HUDEP-2 (cell line): Measurements from ENCODE around the gene SERPINF2.
A peak's percentile ranks its signal among the peaks of the same experiment; 100 is the strongest.
"Not testable (repeated sequence)": the region's sequence is repeated elsewhere in the genome, so short reads cannot be mapped to it uniquely, and the experiment has no call there.

Experiments
- DNase-seq, 76 experiments: peaks; one replicate each; lab custom pipeline; 2025; ENCODE audit not compliant: unreplicated experiment in 76 of 76; lab: John Stamatoyannopoulos, UW

The SERPINF2 gene

GRCh38 chr17:1733759-1734158, 8.9 kb upstream of the SERPINF2 start:
- no peak for DNase-seq

GRCh38 chr17:1735418-1735817, 7.3 kb upstream of the SERPINF2 start:
- DNase-seq, result no peak

DNA sequence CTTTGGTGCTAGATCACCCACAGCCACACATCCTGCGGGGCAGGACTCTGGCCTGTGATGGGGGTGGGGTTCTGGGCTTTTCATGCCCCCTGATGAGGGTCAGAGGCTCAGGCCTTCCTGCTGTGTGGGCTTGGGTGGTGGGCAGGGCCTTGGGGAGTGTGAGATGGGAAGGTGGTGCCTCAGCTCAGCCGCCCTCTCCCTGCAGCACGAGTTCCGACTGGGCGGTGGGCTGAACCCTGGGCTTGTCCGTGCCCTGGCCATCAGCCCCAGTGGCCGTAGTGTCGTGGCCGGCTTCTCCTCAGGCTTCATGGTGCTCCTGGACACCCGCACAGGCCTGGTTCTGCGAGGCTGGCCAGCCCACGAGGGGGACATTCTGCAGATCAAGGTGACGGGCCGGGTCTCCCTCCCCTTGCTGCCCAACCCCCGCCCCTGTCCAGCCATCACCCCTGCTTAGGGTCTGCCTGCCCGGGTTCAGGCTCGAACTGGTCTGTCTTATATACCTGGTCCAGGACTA, 6.8 kb upstream of the SERPINF2 start:
- no peak for DNase-seq

DNA sequence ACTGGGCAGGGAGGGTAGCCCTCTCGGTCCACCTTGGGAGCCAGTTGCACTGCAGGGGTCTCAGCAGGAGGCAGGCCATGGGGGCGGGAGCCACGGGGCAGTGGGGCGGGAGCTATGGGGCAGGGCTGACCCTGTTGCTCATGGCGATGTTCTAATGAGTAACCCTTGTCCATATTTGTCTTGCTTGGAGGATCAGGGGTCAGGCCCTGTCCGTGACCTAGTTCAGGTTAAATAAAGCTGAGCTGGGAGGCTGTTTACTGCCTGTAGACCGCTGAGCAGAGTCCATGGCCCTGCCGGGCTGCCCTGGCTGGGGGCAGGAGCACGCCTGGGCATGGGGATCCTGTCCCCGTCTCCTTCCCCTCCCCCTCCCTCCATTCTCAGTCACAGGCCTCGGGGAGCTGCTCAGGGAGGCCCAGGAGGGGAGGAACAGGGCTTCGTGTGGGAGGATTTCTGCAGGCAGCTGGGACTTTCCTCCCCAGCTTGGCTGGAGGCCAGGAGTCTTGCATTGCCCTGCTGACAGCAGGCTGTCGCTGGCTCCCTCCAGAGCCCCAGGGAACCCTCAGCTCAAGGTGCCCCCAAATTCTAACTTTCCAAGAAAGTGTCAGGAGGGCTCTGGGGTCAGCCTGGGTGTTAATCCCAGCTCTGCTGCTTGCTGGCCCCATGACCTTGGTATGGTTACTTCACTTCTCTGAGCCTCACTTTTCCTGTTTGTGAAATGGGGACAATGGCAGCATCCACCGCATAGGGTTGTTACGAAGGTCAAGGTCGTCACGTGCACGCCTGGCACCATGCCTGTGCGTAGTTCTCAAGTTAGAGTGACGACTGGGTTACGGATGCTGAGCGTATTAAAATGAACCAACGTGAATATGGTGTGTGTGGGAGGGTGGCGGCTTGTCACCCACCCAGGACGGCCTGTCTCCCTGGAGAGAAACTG, 6.1 kb upstream of the SERPINF2 start:
- DNase-seq, result peak in 73 of 76 experiments; percentile 29 to 91 (median 77)

- DNase-seq, result no peak
These were observed 5.0 kb upstream of the SERPINF2 start for GRCh38 chr17:1737531-1738291.

GRCh38 chr17:1741899-1742298, 772 bp upstream of the SERPINF2 start:
- not testable (repeated sequence) for DNase-seq

DNA sequence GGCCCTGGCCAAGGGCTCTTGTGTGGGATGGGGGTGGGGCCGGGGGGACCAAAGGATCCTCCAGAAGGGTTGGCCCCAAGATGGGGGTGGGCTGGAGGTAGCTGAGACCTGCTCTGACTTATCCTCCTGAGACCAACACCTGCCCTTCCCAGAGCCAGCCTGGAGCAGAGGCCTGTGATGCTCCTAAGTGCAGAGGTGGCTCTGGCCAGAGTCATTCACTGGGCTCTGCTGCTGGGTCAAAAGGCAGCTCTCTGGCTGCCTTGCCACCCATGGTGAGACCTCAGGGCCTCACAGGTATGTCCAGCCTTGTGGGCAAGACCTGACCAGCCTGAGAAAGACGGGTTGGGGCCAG, 393 bp downstream of the SERPINF2 start:
- DNase-seq, result no peak

GRCh38 chr17:1744551-1745512, 2.2 kb downstream of the SERPINF2 start:
- no peak for DNase-seq

GRCh38 chr17:1745513-1746020, 2.9 kb downstream of the SERPINF2 start:
- DNase-seq, result no peak

DNA sequence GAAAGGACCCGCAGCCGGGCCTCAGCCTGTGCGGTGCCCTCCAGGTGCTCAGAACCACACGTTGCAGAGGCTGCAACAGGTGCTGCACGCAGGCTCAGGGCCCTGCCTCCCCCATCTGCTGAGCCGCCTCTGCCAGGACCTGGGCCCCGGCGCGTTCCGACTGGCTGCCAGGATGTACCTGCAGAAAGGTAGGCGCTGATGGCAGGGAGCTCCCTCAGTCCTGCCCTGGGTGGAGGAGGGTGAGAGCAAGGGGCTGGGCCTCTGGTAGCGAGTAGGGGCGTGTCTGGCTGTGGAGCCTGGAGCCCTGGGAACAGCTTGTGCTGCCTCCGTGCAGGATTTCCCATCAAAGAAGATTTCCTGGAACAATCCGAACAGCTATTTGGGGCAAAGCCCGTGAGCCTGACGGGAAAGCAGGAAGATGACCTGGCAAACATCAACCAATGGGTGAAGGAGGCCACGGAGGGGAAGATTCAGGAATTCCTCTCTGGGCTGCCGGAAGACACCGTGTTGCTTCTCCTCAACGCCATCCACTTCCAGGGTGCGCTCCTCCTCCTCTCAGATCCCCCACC, 4.4 kb downstream of the SERPINF2 start:
- no peak for DNase-seq

DNA sequence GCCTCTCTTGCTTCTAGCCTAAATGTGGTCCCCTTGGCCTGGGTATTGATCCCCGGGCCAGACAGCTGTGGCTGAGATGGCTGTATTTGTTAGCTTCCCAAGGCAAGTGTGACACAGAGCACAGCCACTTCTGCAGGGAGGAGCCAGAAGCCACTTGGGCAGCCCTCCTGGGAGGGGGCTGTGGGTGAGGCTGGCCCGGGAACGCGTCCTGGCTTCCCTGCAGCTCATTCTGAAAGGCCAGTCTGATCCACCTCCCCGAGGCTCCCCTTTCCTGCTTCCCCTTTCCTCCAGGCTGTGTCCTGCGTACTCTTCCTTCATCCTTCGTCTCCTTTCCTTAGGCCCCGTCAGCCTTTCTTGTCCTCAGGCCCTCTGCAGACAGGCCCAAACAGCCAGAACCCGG, 8.0 kb downstream of the SERPINF2 start:
- no peak for DNase-seq

- no peak for DNase-seq
These were observed 10.0 kb downstream of the SERPINF2 start for GRCh38 chr17:1752425-1753262.

- no peak for DNase-seq
These were observed 11.2 kb downstream of the SERPINF2 start for GRCh38 chr17:1753767-1754429.

GRCh38 chr17:1754430-1755112, 11.9 kb downstream of the SERPINF2 start:
- DNase-seq, result no peak

DNA sequence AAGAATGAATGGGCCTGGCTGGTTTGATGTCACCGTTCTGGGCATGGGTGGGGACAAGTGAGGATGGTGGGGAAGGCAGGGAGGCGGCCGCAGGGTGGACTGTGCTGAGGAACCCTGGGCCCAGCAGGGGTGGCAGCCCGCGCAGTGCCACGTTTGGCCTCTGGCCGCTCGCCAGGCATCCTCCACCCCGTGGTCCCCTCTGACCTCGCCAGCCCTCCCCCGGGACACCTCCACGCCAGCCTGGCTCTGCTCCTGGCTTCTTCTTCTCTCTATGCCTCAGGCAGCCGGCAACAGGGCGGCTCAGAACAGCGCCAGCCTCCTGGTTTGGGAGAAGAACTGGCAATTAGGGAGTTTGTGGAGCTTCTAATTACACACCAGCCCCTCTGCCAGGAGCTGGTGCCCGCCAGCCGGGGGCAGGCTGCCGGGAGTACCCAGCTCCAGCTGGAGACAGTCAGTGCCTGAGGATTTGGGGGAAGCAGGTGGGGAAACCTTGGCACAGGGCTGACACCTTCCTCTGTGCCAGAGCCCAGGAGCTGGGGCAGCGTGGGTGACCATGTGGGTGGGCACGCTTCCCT, 12.7 kb downstream of the SERPINF2 start:
- DNase-seq, result peak in 1 of 76 experiments; percentile 11

DNA sequence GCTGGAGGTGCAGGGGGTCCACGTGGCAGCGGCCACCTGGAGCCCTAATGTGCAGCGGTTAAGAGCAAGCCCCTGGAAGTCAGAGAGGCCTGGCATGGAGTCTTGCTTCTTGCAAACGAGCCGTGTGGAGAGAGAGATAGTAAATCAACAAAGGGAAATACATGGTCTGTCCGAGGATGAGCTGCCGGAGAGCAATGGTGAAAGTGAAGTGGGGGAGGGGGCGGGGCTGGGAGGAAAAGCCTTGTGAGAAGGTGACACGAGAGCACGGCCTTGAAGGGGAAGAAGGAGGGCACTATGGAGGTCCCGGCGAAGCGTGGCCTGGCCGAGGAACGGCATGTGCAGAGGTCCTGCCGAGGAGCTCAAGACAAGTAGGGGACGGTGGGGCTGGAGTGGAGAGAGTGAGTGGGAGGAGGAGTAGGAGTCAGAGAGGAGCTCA, 13.2 kb downstream of the SERPINF2 start:
- no peak for DNase-seq

- DNase-seq, result no peak
These were observed 16.1 kb downstream of the SERPINF2 start for GRCh38 chr17:1758807-1759206.

DNA sequence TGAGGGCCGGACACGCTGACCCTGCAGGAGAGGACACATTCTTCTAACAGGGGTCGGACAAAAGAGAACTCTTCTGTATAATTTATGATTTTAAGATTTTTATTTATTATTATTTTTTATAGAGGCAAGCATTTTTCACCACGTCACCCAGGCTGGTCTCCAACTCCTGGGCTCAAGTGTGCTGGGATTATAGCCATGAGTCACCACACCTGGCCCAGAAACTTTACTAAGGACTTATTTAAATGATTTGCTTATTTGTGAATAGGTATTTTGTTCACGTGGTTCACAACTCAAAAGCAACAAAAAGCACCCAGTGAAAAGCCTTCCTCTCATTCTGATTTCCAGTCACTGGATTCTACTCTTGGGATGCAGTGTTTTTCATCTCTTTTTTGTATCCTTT, 16.9 kb downstream of the SERPINF2 start:
- no peak for DNase-seq
